TTC549 (cell line): Measurements from ENCODE around the gene NEK10.

Experiments
- FAIRE-seq: peaks from 2 replicates; lab custom pipeline; 2012; peaks lifted over from hg19 to GRCh38; lab: Jason Lieb, UNC

Gene NEK10

DNA sequence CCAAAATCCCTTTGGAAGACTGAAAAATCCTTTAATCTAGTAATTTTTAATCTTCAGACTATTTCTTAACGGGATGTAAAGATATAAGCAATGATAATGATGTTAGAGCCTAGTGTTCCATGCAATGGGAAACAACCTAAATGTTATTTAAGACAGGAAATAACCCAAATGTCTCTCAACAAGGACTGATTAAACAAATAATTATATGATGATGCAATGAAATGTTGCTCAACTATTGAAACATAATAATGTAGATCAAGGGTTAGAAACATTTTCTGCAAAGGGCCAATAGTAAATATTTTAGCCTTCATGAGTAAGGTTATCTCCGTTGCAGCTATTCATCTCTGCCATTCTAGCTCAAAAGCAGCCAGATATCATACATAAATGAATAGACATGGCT lies 275.4 kb downstream of the NEK10 start:
- no peak for FAIRE-seq

DNA sequence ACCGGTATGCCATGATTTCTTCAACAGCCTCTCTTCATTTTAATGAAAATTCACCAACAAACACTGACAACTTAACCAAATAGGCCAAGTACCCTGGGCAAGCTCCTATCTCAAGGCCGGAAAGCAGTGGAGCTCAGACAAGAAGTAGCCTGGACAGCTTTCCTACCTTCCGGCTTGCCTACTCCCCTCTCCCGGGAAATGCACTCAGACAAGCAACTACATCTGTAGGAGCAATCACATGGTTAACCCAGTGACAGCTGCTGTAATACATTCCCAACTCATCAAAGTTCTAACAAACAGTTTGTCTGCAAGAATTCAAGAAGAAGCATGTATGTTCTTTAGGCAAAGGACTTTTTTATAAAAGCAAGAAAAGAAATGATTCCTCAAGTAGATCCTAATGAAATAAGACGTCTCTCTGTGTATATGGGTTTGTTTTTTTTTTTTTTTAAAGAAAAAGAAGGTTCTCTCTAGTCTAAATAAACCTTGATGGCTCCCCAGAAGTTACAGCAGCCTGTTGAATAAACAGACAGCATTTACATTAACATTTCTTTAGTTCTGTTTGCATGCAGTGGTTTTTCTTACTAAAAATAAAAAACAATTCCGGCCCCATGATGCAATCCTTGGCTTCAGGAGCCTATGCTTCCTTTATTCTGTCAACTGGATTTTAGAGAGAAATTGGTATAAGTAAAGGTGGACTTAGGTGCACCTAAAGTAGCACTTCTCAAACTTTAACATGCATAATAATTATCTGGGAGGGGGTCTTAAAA lies 278.7 kb downstream of the NEK10 start:
- no peak for FAIRE-seq

DNA sequence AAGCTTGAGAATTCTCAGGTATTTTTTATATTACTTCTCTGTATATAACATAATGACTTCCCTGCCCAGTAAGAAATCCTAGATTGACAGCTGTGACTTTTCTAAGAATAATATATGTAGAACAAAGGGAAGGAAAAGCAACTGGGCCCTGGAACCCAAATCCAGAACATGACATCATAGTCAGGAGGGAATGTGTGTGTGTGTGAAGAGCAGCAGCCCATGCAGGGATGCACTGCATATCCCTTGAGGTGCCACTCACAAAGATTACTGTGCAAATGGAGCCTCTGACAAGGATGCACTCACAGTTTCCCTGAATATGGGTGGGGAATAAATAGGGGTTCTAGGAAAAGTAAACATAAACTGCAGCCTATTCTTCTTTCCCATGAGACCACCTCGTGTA lies 279.5 kb downstream of the NEK10 start:
- no peak for FAIRE-seq

DNA sequence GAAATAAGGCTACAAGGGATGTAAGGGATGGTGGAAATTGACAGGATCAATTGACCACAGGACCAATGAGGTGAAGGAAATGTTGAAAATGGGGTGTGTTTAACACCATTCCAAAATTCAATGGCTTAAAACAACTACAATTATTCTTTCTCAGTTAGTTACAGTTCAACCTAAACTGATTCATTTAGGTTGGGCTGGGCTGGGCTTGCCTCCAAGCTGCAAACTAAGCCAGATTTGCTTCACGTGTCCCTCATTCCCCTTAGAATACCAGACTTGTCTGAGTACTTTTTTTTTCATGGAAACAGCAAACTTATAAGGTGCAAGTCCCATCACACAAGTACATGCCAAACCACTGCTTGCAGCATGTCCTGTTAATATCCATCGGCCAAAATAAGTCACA lies 280.1 kb downstream of the NEK10 start:
- FAIRE-seq = no peak

DNA sequence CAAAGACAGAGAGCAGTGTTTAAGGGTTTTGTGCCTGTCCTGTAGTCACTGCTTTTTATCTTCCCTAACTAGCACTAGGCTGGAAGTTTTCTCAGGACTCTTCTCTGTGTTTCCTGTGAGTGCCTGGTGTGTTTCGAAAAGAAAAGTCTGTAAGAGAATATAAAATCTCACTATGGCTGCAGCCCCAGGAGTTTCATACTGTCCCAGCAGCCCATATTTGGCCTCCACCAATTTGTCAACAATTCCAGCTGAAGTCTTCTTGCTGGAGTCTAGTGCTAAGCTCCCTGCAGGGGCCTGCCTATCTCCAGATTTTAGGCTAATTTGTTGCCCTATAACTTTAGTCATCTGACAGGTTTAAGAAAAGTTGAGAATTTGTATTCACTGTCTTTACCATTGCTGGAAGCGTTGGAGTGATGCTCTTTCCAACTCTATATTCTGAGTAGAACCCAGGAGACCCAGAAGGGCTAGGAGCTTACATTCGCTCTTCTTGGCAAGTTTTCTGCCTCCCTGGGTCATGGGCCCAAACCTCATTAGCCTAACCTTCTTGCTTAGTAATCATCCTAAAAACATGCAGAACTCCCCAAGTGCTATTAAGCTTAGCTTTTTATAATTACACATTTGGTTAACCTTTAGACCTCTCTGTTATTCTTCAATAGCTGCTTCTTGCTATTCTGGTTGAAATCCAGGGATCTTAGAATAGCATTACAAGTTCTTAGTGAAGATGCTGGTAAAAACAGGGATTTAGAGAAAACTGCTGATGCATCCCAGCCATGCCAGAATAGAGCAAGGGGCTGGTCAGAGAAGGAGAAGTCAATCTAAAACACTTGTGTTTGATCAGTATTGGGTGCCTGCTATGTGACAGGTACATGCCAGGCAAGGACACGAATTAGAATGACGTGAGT lies 283.1 kb downstream of the NEK10 start:
- FAIRE-seq = no peak

GRCh38 chr3:27081992-27082607 lies 287.1 kb downstream of the NEK10 start:
- FAIRE-seq = no peak

GRCh38 chr3:27081566-27081965 lies 287.6 kb downstream of the NEK10 start:
- no peak for FAIRE-seq

DNA sequence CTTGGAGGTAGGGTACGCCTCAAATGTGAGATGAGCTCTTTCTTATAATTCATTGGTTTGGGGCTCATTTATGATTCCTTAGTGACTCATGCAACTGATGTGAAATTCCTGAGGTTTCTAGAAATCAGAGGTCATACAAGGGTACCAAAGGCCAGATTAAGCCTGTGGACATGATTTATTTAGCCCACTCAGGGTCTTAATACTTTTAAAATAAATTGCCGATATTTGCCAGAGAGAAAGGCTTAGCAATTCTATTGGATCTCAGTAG lies 289.0 kb downstream of the NEK10 start:
- FAIRE-seq = no peak

DNA sequence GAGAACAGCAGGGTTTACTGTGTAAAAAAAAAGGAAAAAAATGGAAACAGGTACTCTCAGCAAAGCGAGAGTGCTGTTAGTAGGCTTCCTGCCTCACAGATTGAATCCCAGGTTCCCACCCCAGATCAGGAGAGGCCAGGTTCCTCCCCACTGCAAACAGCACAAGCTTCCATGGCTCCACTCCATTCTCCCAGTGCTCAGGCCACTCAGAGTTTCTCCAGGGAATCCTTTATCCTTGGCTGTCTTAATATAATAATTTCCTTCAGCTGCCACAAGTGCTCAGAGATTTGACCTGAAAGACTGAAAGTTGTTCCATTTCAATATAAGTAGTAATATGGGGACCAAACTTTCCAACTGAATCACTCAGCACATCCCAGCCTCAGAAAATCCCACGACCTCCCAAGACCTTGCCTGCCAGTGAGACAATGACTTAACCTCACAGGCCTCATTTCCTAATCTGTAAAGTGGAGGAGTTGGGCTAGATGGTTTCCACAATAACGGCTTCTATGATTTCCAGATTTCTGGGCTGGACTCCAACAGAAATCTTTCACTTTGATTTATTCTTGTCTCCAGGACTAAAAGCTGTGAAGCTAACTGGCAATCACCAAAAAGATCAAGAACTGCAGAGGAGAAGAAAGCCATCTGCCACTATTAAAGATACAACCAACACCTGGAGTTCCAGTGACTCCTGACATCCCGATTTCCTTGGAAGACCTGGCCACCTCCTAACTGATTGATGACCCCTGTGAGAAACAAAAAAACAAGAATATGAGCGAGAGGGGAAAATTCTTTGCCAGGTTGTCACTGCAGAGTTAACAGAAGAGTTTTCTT lies 289.5 kb downstream of the NEK10 start:
- FAIRE-seq = no peak

GRCh38 chr3:27078246-27078913 lies 290.8 kb downstream of the NEK10 start:
- FAIRE-seq = no peak

DNA sequence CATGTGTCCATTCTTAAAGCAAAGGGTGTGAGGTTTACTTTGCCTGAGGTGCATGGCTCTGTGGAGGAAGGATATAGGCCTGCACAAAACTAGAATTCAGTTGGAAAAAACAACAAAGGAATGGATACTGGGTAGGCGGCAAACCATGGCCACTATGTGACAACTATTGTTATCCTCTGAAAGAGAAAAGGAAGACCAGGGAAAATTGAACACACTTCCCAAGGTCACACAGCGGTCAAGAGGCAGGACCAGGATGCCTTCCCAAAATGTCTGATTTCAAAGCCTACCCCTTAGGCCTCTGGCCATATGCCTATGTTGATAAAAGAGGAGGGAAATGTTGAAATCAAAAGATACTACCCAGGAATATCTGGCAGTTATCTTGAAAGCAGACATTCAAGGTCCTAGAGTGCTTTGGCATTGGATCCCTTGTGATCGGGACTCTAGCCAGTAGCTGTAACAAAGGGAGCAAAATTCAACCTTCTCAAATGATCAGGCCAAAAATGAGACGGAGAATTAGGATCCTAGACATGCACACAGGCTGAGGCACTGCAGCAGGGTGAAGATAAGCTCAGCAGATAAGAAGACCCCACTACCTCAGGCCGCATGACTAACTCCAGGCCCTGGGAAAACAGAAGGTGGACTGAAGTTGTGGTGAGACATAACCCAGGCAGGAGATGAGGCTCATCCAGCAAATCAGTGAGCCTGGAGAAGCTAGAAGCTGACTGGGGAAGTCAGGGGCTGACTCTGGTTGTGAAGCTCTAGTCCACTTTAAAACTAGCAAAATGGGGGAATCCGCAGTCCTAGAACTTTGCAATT lies 292.2 kb downstream of the NEK10 start:
- FAIRE-seq = no peak

GRCh38 chr3:27074914-27075313 lies 294.3 kb downstream of the NEK10 start:
- no peak for FAIRE-seq

DNA sequence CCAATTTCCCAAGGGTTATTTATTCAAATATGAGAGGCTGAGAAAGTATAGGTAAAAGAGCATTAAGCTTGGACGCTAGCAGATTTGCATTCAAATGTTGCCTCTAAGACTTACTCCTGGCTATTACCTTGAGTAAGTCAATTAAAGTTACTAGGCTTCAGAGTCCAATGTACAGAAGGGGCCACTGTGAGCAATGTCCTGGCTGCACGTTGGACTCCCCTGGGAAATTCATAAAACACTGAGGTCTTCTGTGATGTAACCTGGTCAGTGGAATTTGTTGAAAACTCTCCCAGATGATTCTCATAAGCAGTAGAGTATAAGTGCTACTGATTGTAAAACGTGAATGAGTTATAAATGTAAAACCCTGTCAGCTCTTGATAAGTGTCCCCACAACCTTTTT lies 295.3 kb downstream of the NEK10 start:
- no peak for FAIRE-seq

DNA sequence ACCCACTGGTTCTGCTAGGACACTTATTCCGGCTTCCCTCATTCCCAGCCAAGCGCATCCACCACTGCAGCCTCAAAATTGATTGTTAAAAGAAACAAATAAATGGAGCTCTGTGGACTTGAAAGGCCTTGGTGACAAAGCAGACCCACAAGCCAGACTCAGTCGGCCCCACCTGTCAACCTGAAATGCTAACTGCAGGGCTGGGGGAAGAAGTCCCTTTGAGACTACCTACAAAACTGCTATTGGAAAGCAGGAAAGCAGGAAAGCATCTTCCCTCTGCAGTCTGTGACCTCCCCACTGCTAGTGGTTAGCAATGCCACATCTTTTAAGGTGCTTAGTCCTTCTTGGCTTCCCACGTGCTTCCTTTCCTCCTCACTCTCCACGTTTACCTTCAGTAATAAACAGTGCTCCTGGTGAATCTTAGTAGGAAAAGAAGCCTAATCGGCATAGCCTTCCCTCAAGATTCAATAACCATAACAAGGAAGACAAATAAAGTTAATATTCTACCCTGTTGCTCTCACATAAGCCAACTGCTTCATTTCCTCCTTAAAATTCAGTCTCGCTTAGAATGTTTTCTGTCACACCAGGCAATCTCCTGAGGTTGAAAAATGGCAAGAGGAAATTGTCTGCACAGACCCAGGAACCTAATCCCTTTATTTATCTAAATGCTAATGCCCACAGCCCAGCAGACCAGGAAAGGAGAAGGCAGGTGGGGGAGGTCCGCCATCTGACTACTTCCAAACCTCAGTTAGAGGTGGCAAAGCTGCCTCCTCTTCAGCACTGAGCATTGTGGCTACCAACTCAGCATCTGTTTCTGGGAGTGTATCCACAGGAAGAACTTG lies 296.2 kb downstream of the NEK10 start:
- FAIRE-seq = no peak

- no peak for FAIRE-seq
Observed at GRCh38 chr3:27060336-27060735, 308.8 kb downstream of the NEK10 start.
